ENCODE data around the gene NOL4L.
"Not testable (repeated sequence)": the region's sequence is repeated elsewhere in the genome, so short reads cannot be mapped to it uniquely, and the experiment has no call there.

The NOL4L gene

DNA sequence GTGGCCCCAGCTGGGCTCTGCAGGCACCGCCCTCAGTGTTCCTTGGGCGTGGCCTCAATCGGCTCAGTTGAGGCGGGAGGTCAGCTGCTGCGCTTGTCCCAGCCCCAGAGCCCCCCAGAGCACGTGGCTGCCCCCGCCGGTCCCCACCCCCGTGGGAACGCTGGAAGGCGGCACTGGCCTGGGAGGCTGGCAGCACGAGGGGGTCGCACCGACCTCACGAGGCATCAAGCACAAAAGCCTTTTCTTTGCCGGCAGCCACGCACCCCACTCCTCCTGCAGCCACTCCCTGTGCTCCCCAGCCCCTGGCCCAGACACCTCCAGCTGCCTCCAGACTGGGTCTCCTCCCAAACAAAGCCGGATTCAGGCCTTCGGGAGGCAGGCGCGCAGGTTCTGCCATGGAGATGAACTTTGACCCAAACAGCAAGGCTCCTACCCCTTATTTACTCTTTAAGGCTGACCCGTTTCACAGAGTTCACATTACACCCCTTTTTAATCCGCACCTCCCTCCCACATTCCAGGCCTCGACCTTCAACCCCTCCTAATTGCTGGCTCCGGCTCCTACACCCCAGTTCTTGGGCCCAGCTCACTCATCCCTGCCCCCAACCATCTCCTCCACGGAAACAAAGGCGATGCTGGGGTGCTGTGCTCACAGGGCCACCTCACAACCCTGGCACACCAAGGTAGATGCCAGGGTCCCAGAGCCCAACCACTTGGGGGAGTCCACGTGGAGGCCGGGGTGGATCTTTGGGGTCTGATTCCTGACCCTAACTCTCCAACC lies 111.7 kb downstream of the NOL4L start:
- no peak for DNase-seq (ENCODE audit: low read depth in 3 of 3)

GRCh38 chr20:32472581-32473207 lies 112.4 kb downstream of the NOL4L start:
- DNase-seq (ENCODE audit: low read depth in 3 of 3): no peak

DNA sequence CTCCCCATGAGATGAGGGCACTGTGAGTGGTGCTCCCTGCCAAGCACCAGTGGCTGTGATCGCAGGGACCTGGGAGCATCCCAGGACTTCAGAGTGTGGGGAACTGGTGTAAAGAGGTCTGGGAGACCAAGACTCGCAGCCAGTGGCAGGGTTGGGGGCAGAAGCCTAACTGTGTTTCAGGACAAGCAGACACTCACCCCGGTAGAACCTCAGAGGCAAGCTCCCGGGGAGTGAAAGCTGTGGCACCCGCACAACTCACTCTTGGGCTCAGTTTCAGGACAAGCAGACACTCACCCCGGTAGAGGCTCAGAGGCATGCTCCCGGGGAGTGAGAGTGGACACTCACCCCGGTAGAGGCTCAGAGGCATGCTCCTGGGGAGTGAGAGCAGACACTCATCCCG lies 114.2 kb downstream of the NOL4L start:
- no peak for DNase-seq (ENCODE audit: low read depth in 3 of 3)

- no peak for DNase-seq (ENCODE audit: low read depth in 3 of 3)
These were observed 114.9 kb downstream of the NOL4L start for GRCh38 chr20:32470025-32470861.

GRCh38 chr20:32468860-32469259 lies 116.3 kb downstream of the NOL4L start:
- DNase-seq (ENCODE audit: low read depth in 3 of 3): no peak

DNA sequence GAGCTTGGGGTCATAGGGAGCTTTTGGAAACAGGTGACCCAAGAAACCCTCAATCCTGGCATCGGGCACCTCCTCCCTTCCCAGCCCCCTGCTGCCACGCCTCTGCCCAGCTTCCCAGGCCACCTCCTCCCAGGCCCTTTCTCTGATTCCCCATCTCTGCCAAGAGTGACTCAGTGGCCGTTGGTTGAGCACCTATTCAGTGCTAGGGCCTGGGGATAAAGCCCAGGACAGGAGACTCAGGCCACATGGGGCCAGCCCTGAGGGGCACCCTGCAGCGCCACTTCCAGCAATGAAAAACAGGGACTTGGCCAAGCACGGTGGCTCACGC lies 116.9 kb downstream of the NOL4L start:
- no peak for DNase-seq (ENCODE audit: low read depth in 3 of 3)

DNA sequence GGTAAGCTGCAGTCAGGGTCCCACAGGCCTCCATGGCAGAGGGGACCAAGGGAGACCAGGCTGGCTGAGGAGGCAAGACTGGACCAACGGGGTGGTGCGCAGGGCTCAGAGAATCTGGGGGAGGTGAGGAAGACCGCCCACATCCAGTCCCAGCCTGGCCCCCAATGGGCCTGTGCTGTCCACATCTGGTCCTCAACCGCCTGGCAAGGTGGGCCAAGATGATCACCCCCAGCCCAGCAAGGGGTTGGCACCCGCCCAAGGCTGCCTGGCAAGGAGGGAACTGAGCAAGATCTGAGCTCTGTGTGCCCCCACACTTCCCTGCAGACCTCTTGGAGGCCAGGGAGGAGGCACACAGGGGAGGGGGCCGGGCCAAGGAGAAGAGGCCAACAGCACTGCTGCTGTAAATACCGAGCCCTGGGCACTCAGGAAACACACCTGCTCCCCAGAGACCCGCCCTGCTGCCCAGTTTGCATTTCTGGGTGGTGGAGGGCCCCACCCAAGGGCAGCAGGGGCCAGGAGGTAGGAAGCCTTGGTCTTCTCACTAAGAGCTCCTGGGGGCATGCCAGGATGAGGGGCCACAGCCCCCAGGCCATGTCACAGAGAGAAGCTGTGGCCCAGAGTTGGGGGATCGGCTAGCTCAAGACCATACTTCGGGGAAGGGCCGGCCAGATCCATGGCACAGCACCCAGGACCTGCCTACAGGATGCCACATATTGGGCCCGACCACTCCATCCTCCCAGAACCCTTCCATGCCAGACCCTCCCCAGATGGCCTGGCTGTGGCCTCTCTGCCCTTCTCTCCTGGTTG lies 117.4 kb downstream of the NOL4L start:
- DNase-seq (ENCODE audit: low read depth in 3 of 3): no peak

DNA sequence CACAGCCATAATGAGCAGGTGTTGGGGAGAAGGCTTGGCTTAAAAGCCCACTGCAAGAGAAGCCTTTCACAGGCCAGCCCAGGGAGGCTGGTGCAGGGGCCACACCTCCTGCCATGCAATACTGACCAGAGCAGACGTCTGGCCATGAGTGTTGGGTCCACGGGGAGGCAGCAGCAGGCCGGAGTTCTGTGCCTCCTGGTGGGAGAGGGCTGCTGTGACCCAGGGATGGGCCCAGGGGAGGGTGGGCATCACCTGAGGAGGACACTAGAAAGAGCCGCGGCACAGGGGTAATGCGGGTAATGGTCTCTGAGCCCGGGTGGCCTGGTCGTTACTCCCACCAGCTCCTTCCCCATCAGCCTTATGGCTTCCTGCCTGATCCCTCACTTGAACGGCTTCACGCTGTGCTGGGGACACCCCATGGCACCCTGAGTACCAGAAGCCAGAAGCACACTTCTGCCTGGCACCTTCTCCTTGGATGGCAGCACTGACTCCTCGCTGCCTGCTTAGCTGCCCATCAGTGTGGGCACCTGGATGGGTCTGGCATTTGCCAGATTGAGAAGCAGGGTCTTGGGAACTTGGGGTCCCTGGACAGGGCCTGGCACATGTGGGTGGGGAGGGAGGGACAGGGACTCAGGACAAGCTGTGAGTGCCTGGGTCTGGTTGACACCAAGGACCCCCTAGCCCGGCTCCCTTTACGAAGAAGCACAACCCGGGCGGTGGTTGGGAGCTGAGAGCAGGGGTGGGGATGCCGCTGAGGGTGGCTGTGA lies 118.2 kb downstream of the NOL4L start:
- DNase-seq (ENCODE audit: low read depth in 3 of 3): no peak

DNA sequence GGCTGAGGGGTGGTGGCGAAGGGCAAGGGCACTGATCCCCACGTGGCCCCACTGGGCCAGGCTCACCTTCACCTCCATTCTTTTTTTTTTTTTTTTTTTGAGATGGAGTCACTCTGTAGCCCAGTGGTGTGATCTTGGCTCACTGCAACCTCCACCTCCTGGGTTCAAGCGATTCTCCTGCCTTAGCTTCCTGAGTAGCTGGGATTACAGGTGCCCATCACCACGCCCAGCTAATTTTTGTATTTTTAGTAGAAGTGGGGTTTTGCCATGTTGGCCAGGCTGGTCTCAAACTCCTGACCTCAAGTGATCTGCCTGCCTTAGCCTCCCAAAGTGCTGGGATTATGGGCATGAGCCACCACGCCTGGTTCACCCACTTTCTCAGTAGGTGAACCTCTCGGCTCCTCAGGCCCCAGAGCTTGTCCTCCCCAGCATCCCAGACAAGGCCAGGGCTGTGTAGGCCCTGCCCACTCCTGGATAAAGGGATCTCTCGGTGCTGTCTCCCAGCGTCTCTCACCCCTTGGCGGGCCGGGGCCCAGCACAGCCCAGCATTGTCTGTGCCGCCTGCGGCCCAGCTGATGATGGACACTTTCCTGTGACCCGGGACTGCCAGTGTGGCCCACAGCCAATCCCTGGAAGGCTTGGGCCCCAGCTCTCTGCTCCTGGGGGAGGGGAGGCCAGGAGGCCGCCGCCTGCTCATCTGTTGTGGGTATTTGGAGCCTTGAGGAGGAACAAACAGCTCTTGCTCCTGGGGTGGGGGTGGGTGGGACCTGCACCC lies 119.0 kb downstream of the NOL4L start:
- not testable (repeated sequence) for DNase-seq (ENCODE audit: low read depth in 3 of 3)

DNA sequence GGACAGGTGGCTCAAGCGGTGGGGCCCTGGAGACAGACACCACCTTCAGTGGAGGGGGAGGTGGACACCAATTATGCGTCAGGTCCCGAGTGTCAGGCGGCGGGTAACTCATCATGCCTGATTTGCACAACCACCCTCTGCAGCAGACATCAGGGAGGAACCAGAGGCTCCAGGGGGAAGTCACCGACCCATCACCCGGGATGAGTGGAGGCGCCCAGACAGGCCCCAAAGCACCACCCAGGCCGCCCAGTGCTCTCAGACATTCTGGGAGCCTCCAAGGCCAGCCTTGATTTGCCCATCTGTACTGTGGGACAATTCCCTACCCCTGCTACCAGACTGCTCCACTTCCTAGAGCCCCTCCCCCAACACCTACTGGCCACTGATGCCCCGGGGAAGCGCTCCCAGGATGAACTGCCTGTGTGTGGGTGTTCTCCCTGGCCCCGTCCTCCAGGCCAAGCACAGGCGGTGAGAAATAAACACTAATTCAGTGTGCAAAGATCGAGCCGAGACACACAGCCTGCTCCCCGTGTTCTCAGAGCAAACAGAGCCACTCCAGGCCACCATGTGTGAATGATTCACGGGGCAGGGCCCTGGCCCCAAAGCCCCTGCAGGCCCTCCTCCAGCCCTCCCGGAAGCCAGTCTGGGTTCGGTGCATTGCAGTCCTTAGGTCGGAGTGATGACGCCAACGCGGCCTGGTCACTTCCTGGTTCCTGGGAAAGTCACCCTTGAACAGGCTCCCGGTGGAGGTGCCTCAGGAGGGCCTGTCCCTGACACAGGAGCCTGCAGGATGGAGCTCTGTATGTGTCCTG lies 119.8 kb downstream of the NOL4L start:
- DNase-seq (ENCODE audit: low read depth in 3 of 3): no peak

GRCh38 chr20:32464401-32465091 lies 120.6 kb downstream of the NOL4L start:
- DNase-seq (ENCODE audit: low read depth in 3 of 3): no peak

GRCh38 chr20:32463642-32464400 lies 121.3 kb downstream of the NOL4L start:
- DNase-seq (ENCODE audit: low read depth in 3 of 3): no peak

DNA sequence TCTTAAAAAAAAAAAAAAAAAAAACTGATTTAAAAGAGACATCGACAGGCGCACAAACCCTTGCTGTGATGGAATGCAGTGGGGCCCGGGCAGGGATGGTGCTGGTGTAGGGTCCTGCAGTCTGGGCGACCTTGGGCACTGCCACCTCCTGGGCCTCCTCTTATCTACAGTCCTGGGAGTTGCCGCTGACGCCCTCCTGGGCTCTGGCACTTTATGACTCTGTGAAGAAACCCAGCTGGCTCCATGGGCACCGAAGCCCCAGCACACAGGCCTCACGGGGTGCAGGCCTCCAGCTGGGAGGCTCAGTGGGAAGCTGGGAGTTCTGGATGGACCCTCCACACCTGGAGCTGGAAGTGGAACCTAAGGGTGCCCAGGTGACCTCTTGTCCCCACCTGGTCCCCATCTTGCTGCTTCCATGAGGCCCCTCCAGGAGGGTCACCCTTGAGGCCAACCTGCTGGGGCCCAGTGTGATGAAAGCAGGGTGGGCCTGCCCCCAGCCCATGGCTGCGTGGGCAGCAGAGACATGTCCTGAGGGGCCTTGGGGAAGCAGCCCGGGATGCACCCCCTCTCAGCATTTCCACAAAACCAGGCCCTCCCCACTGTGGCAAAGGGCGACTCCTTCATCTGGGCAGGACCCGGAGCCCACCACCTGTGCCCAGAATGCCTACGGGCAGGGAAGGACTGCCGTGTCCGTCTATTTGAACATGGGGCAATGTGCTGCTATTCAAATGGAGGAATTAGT lies 122.1 kb downstream of the NOL4L start:
- no peak for DNase-seq (ENCODE audit: low read depth in 3 of 3)

DNA sequence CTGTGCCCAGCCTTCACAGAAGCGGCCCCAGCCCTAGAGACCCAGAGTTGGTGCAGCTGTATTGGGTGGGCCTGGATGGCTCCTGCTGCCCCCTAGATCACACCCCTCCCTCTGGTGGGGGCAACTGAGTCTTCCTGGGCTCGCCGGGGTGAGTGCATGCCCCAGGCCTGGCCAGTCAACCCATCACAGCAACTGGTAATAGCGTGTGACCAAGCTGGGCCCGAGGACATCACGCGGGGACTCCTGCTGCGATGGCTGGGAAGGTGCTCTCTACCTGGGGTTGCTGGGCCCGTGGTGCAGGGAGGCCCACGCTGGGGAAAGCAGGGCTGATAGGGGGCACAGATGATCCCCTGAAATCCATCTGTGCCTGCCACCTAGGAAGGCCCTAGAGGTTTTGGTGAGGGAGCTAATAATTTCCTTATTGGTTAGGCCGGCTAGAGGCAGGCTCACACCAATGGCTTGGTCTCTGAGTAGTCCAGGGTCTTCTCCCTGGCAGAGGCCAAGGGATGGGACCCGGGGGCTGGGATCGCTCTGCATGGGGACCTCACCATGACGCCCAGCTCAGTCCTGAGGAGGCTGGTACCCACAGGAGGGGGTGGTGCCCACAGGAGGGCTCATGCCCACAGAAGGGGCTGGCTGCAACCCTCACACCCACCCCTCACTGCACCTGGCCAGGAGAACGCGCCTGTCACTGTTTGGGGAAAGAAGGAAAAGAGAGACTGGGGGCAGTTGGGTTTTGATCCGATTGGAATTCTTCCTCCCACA lies 123.1 kb downstream of the NOL4L start:
- no peak for DNase-seq (ENCODE audit: low read depth in 3 of 3)

- DNase-seq (ENCODE audit: low read depth in 3 of 3): no peak
These were observed 124.3 kb downstream of the NOL4L start for GRCh38 chr20:32460683-32461320.

DNA sequence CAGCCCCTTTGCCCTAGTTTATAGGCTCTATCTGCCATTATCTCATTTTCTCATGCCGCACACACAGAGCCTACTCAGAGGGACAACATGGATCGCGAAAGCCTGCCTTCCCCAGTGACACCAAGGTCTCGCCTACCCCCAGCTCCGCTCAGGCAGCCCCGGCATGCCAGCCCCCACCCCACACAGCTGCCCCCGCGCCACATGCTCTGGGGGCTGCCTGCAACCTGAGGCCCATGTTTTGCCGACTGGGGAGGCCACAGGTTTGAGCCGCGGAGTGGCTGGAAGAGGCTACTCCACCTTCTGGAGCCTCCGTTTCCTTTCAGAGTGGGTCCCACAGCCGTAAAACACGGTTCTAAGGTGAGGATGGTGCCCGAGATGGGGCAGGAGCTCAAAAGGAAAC lies 124.9 kb downstream of the NOL4L start:
- DNase-seq (ENCODE audit: low read depth in 3 of 3): no peak

Data from stimulated activated CD4-positive, alpha-beta T cell treated with anti-CD3 and anti-CD28 coated beads, TNF-alpha, amount 100 ng/mL, for 24 hours (primary cell).